HG03139 (cell line): ENCODE data around the gene CAPN15.

Experiments used
- ATAC-seq: cut with Tn5 transposase; IDR thresholded peaks from one replicate; pipeline ENCODE4 v1.9.1; 2021; ENCODE audit not compliant: unreplicated experiment

The CAPN15 gene

DNA sequence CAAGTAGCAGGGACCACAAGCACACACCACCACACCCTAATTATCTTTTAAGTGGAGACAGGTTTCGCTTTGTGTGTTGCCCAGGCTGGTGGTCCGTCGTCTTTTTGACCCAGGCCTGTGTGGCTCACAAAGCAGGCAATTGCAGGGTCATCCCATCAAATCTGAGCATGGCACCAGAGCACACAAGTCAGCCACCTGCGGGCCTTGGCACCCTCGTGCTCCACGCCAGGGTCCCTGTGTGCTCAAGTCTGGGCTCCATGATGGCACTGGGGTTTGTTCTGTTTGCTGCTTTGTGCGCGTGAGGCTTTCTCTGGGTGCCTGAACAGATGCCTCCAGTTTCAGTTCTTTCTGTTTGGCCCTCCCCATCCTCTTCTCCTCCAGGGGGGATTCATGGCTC is 2.4 kb upstream of the CAPN15 start:
- no peak for ATAC-seq

DNA sequence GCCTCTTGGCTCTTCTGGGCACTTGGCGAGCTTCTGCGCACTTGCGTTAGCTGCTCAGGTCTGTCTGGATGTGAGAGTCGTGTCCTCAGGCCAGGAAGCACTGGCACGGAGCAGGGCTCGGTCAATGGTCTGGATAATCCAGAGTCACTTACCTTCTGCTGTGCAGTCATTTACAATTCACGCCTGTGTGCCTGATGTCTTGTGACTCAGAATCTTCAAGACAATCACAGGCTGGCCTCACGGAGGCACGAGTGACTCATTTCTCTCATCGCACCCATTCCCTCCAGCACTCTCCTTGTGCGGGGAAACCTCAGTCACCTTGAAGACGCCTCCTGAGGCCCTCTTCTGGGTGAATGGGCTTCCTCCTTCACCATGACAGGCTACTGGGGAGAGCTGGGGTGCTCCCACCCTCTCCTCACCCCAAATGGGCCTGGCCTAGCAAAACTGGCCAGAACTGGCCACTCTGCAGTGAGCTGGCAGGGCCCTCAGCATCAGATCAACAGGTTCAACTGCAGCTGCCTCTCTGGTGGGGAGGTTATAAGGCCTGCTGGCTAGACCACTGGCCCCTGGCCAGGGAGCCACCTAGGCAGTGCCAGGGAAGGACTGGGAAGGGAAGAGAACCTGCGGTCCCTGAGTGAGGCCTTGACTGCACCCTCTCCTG is 1.9 kb upstream of the CAPN15 start:
- no peak for ATAC-seq

DNA sequence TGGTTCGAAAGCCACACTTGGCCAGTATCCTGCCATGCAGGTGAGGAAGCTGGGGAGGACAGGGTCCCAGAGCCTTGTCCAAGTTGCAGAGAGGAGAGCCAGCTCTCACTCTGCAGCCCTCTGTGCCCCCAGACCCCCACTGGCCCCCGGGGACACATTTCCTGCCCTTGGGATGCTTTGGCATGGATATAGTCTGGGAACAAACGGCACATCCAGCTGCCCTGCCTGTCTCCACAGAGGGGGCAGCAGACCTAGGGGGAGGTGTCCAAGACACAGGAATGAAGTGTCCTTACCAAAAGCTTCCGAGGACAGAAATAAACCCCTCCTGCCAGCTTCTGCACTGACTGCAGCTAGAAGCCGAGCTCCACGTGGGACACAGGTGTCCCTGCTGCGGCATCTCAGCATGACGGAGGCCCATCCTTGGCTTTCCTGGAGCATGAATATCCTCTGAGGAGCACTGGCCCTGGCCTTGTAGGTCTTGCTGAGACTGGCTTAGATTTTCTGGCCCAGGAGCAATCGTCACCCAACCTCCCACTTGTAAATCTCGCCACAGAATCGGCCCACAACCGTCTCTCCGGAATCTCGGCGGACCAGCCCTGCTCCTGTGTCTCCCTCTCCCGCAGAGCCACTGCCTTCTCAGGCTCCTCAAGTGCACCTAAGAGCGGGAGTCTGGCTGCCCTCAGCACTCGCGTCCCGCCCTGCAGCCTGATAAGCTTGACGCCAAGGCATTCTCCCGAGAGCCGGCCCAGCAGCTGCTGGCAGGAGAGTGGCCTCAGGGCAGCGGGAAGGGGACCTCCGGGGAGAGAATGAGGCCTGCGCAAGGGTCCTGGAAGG is 1.1 kb upstream of the CAPN15 start:
- no peak for ATAC-seq

DNA sequence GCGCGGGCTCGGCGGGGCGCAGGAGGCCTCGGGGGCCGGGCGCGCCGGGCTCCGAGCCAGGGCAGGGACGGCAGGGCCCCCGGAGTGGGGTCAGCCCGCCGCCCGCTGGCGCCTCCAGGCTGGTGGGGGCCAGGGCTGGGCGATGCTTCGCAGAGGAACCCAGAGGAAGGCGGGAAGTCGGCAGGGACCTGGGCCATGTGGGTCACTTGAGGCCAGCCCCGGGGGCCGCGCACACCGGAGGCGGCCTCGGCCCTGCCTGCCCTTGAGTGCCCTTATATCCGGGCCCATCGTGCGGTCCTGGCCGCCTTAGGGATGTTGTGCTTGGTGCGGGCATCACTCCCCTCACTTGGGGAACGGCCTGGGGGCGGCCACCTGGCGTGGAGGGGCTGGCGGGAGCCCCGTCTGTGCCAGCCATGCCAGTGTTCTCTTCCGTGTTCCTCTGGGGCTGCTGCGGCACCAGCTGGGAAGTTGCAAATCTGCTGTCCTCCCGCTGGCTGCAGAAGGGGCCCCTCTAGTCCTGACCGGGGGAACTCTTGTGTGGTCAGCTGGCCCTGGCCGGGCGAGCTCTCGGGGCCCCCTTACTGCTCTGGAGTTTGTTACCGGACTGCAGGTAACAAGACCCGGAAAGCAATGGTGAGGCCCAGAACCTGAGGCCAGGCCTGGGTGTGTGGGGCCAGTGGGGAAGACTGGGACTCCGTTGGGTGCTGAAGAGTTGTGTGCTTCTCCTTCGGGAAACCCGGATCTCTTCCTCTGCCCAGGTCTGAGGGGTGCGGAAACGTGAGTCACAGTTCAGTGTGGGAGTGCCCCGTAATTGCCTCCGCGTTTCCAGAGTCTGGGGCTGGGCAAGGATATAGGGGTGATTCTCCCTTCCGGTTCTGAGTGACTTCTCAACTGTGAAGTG is 849 bp downstream of the CAPN15 start:
- ATAC-seq = peak; percentile 13

DNA sequence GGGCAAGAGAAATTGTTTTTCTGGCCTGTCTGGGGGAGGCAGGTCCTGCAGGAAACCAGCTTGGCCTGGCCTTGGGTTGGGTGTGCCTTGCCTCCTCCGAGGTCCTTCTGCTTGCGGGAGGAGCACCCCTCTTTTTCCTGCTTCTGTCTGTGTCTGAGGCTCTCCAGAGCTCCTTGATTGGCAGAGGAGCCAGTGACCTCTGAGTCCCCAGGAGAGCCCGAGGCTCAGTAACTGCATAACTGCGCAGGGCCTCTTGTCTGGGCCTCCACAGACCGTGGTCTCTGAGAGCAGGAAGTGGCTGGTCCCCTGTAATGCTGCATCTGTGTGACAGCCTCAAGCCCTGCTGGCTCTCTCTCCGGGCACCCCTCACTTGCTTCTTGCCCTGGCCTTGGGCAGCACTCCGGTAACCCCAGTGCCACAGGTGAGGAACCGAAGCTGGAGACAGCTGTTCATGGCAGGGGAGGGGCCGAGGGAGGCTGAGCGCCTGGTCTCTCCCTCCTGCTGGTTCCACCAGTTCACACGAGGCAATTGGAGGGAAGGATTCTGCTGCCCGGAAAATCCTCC is 1.6 kb downstream of the CAPN15 start:
- no peak for ATAC-seq

DNA sequence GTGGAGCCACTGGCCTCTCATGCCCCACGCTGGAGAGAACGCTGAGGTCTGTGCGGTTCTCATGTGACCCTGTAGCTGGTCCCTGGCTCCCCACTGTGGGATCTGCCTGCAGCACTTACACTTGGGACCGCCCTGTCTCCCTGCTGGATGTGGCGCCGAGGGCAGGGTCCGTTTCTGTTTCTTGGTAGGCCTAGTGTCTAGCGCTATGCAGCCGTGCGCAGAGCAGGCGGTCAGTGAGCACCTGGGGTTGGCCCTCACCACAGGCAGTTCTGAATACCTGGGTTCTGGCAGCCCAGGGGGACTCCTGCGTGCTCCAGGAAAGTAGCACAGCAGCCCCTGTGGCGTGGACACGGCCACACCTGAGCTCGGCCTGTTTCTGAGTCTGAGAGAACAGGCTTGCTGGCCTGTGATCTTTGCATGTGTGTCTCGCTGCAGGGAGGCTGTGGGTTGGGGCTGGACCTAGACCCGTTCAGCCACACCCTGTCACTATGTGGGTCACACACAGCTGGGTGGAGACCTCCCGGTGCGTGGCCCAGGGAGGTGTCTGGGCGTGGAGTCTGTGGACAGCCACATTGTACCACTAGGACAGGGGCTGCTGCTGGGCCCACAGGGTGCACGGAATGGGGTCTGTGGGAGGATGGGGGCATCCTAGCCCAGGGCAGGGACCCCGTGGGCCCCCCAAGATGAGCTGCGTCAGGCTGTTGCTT is 2.8 kb downstream of the CAPN15 start:
- ATAC-seq = no peak

DNA sequence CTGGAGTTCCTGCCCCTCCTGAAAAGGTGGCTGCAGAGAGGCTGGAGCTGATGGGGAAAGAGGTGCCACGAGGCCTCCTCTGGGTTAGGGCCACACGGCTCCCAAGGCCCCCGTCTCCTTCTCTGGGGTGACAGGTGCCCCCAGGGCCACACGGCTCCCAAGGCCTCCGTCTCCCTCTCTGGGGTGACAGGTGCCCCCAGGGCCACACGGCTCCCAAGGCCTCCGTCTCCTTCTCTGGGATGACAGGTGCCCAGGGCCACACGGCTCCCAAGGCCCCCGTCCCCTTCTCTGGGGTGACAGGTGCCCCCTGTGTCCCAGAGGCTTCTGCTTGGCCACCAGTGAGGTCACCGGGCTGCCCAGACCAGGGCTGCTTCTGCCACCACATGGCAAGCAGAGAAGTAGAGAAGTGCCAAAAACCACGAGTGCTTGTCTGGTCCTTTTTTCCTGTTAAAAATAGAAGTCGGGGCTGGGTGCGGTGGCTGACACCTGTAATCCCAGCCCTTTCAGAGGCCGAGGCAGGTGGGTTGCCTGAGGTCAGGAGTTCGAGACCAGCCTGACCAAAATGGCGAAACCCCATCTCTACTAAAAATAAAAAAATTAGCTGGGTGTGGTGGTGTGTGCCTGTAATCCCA is 4.1 kb downstream of the CAPN15 start:
- no peak for ATAC-seq

DNA sequence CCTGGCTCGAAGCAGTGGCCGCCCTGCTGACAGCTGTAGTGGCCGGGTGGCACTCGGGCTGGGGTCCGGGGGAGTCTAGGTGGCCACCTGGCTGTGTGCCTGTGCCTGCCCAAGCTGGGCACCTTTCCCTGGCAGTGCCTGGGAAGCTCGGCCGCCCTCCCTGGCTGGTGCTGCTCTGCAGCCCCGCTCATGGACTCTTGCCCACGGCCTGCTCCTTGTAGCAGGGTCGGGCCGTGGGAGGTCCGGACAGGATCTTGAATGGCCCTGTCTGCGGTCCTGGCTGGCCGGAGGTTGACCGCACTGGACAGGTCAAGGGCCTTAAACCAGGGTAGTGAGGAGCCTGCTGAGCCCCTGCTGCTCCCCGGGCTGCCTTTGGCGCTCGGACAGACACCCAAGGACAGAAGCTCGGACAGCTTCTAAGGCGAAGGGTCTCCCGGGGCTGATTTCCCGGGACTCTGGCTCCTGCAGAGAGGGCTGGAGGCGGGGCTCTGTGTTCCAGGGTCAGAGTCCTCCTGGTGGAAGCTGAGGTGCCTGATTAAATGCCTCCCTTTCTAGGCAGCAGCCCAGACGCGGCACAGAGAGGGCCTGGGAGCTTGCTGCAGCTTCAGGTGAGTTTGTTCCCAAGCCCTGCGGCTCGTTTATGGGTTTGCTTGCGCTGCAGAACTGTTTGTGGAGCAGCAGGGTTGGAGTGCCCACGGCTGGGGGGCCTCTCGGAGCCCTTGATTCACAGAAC is 6.0 kb downstream of the CAPN15 start:
- no peak for ATAC-seq

DNA sequence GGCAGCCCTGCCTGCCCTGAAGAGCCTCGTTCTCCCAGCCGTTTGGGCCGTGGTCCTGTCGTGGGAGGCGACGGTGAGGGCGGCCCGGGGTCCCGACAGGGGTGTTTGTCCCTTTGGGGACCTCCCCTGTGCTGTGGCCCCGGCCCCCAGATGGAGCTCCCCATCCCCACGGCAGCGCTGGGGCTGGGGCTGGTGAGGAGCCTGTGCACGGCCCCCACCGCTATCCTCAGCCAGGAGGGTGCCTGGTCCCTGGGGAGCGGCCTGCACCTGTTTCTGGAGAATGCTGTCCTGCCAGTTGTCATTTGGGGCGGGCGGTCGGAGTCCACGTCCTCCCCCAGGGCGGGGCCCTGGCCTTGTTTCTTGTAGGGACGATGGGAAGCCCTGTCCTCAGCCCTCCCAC is 6.6 kb downstream of the CAPN15 start:
- no peak for ATAC-seq

DNA sequence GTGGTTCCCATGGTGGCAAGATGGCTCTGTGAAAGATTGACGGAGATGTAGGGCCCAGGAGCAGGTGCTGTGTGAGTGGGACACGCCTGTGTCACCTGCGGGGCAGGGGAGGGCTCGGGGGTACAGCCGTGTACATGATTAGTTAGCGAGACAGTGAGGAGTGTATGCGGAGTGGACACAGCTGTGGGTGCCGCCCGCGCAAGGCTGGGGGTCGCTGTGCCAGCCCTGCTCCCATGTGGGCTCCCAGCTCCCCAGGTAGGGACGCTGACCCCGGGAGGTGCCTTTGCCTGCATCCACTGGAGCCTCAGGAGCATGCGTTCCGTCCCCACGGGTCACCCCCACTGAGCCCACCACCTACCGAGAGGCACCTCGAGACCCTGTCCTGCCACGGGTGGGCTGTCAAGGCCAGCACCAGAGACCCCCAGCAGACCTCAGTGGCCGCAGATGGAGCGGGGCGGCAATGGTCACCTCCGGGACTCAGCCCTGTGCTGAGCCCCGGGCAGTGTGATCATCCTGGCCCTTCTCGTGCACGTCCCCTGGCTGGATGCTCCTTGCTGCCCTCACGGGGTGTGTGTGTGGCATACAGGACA is 7.4 kb downstream of the CAPN15 start:
- ATAC-seq = no peak

DNA sequence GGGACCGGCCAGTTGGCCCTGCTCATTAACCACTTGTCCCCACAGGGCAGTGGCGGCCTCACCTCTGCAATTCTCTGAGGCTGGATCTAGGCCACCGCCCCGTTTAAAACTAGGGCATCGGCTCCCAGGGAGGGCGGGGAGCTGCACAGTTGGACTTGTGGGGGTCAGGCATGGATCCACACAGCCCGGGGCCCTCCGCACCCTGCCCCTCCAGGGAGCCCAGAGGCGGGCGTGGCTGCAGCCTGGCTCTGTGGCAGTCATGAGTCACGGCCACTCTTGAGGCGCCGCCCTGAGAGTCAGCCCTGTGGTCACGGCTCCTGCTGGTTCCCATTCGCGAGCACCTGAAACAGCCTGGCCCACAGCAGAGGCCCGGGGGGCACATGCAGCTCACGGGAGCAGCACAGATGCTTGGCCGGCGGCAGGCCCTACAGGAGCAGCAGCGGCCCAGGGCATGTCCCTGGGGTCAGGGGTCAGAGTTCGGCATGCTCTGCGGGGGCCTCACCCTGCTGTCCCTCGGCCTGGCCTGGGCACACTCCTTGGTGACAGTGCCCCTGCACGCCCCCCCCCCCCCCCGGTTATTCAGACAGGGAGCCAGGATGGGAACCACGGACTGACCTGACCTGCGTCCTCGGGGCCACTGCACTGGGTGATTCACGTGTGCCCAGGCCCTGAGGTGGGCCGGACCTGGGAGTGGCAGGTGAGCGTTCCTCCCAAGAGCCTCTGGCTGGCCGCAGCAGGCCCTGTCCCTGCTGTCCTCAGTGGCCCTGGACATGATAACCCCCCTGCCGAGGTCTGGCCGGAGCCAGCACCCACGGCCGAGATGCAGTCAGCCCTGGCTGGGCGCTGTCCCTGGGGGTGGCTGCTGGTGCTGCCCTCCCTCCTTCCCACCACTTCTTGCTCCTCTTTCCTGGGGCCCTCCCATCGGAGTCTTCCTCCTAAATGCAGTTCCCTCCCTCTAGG is 8.2 kb downstream of the CAPN15 start:
- no peak for ATAC-seq

DNA sequence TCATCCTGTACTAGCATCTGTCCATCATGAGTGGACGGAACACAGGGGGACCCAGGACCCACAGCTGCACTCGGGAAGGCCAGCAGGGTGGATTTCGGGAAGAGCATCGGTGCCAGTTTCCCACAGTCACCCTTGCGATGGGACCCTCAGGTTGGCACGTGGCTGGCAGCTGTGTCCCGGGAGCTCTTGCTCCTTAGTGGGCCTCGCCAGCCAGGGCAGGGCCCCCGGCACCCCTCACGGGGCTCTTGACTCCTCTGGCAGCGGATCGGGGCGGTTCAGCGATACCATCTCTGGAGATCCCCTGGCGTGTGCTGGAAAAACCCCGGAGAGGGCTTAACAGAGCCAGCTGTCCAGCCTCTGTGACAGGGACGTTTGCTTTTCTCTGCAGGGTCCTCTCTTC is 9.2 kb downstream of the CAPN15 start:
- no peak for ATAC-seq

DNA sequence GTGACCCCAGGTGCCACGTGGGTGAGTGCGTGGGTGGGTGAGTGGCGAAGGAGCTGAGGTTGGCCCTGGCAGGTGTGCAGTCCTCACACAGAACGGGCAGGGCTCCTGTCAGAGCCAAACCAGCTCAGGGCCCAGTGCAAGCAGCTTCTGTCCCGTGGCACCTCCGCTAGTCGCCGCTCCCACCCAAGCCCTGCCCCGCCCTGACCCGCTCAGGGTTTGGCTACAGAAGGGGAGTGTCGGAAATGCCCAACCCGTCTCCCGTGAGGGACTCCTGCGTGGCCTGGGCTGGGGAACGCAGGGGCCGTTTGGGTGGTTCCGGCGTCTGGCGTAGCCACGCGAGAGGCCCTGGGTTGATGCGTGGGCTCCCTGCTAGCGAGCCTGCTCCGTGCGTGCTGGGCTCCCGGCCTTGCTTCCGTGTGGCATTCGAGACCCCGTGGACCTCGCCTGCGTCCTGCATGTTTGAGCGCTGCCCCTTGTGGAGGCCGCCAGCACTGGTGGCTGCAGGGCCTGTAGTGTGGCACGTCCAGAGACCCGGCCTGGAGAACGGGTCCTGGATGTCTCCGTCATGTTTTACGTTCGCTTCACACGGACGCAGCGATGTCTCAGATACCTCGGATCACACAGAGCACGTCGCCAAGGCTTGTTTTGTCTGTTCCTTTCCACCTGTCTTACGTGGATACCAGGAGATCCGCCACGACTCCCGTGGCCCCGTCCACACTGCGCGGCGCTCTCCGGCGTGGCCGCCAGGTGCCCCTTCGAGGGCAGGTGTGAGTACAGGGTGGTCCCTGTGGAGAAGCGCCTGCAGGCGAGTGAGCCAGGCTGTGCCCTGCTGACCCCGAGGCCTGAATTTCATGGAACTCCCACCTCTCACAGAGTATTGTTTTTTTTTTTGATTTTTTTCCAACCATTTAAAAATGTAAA is 10.2 kb downstream of the CAPN15 start:
- ATAC-seq = no peak

DNA sequence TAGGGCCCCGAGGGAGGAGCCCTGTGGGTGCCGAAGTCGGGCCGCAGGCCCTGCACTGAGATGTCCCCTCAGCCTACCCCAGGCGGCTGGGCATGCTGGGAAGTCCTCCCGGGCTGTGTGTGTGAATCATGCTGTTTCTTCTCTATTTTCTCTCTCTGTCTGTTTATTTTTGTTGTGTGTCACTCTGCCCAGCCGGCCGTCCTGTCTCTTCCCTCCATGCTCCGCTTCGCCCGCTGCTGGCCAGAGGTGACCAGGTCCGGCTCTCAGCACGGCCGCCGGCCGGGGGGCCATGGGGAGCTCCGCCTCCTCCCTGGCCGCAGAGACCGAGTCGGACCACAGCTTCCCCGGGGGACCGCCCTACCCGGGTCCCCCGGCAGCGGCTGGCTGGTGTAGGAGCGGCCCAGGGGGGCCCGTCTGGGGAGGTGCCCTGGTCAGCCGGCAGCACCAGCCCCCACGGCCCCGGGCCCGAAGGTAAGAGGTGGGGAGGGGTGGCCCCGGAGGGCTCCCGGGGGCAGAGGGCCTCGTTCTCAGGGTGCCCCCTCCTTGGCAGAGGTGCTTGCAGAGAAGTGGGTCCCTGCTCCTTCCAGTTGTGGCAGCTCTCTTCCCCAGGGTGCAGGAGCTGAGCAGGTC is 12.5 kb downstream of the CAPN15 start:
- no peak for ATAC-seq

DNA sequence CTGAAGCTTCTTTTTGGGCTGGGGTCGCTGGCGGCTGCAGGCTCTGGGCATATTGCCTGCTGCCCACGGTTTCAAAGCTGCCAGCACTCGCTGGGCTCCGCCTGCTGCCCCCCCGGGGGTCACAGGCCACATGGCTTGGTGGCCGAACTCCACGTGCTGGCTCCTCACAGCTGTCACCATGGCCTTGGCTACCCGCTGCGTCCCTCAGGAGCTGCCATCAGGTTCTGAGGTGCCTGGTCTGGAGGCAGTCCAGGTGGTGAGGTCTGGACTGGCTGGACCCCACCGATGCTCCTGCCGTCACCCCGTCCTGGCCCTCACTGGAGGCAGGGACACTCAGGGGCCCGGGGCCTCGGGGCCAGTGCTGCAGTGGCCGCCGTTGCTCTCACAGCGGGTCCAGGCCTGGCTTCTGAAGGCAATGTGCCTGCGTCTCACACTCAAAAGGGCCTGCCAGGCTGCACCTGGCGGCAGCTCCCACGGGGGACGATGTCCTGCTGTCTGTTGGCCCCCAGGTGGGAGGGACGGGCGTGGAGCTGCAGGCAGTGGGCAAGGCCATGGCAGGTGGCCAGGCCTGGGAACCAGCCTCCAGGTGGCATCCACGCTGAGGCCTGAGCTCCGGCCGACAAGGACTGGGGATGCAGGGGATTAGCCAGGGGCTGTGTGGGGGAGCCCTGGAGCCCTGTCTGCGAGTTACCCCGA is 13.3 kb downstream of the CAPN15 start:
- ATAC-seq = no peak
